Dermis microvascular lymphatic vessel endothelial cell (primary cell): ENCODE results near the gene FRMPD1. TPM values are rescaled to one million over a fixed set of nuclear protein-coding genes. Genes with fewer than 3 reads are reported as not detected.

Source experiments
- DNase-seq, 2 donors: peaks; one replicate each; pipeline versions ENCODE4 v3.0.0 to v3.0.0-alpha.2; 2010; ENCODE audit warnings: low read depth in 2 of 2
- total RNA-seq: library from RNA; depleted of rRNA; stranded (reverse); fragments of >200 nt; gene quantifications from 2 replicates; pipeline ENCODE4 v1.2.1, GENCODE V29; 2014

The FRMPD1 gene
- total RNA-seq, 1 donor from 2014 or later = not detected

DNA sequence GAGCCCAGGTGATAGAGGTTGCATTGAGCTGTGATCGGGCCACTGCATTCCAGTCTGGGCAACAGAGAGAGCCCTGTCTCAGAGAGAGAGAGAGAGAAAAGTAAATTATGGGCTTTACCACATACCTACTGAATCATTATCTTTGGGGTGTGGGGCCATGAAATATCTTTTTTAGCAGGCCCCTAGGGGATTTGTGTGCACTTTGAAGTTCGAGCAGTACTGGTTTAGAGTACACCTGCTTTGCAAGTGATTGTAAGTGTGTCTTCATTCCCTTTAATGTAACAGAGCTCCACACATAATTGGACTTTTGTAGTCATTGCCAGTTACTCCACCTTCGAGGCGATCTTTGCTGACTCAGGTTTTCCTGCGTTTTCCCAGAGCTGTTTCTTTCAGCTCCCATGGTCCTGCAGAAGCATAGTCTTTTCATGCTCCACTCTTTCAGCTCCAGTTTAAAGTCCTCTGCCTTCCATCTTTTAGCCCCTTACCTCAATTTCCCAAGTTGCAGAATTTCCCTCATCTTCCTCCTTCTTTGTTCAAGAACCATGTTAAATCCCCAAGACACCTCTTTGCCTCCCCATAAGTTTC, 24.0 kb upstream of the FRMPD1 start:
- DNase-seq = no peak

DNA sequence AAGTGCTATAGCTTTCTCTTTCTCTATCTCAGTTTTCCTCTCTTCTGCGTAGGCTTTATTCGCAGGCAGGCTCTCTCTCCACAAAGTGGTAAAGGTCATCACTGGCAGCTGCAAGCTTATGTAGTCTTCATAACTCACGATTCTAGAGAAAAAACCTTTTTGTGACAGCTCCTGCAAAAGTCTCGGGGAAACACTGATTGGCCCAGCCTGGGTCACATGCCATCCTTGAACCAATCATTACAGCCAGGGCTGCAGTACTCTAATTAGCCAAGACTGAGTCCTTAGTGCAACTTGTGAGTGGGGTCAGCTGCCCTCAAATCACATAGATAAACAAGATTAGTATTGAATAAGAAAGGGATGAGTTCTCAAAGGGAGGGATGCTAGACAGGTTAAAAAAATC, 18.3 kb upstream of the FRMPD1 start:
- no peak for DNase-seq

DNA sequence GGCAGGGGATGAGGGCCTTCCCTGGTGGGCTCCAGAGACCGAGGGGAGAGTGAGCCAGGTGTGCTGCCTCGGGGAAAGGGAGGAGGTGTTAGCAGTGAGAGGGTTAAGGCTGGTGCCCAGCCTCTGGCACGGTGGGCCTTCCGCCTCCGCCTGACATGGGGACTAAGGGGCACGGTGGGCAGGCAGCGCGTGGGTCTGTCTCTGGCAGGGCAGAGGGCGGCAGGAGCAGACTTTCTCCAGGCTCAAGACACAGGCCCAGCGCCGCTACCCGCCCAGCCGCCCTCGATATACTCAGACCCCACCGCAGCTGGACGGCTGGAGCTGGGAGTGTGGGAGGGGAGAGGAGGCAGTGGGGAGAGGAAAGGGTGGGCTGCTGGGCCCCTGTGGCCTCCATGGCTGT, 14.9 kb upstream of the FRMPD1 start:
- no peak for DNase-seq

DNA sequence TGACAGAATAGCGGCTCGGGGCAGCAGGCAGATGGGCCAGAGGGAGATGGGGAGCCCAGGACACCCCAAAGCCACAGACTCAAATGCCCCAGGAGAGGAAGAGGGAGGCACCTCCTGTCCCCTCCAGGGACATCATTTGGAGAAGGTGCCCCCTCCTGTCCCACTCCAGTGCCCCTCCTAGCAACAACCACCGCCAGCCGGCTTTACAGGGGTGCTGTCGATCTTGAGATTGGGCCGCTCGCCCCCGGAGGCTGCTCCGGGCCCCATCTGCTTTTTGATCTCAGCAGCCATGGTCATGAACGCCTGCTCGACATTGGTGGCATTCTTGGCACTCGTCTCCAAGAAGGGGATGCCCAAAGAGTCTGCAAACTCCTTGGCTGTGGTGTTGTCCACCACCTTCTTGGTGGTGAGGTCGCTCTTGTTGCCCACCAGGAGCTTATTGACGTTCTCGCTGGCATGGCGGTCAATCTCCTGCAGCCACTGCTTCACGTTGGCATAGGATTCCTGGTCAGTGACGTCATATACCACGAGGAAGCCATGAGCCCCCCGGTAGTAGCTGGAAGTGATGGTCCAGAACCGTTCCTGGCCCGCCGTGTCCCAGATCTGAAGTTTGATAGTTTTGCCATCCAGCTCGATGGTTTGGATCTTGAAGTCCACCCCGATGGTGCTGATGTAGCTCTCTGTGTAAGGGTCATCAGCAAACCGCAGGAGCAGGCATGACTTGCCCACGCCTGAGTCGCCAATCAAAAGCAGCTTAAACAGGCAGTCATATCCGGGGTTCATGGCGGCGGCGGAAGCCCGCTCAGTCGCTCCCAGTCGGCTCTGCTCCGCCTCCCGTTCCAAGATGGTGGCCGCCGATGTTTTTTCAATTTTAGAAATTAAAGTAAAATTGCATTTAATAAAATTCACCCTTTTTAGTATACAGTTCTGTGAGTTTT, 14.0 kb upstream of the FRMPD1 start:
- DNase-seq = no peak

DNA sequence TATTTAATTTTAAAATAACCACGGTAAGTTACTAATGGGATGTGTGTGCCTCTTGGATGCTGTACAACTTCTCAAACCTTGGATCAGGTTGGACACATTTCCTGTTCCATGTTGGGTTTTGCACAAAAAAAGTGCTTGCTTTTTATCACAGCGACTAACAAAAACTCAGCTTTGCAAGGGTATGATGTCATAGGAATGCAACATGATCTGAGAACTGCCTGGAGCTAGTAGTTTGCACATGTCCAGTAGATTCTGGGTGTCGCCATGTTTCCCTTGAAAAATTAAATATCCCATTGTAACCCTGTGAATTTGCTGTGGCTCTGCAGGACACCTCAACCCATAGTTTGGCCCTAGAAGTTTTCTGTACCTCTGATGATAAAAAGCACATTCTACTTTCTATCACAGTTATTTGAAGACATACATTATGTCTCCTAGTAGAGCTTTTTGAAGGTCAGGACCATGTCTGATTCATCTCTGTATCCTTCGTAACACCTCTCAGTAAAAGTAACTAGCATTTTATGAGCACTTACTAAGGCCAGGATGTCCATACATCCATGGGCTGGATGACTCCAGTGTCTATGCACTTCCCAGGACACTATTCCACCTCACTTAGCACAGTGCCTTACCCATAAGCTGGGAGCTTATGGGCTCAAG, 11.5 kb upstream of the FRMPD1 start:
- DNase-seq = no peak

DNA sequence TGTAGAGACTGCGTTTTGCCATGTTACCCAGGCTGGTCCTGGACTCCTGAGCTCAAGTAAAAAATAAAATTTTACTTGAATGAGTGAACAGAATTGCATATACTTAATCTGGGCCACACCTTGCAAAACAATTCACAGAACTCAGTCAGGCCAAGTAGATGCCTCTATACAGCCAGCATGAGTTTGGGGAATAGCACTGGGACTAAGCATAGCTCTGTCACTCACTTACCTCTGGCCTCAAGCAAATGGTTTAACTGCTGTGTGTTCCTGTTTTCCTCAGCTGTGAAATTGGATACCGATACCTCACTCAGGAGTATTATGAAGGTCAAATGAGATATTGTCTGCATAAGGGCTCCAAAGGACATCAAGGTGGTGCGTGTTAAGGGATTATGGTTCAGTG, 10.9 kb upstream of the FRMPD1 start:
- no peak for DNase-seq

DNA sequence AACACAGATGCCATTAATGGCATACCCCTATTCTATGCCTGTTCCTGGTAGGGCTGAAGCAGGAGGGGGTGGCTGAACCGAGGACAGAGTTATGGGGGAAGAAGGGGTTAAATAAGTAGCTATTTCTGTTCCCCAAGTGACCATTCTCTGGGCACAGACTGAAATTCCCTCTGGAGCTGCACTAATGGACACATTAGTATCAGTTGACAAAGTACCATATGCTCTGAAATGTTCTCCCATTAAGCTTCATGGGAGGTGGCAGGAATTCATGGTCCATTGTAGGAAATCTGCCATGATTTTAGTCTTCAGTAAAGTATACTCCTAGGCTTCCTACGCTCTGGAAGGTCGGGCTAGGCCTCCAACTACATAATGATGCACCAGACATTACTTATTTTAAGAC, 10.5 kb upstream of the FRMPD1 start:
- DNase-seq = no peak

DNA sequence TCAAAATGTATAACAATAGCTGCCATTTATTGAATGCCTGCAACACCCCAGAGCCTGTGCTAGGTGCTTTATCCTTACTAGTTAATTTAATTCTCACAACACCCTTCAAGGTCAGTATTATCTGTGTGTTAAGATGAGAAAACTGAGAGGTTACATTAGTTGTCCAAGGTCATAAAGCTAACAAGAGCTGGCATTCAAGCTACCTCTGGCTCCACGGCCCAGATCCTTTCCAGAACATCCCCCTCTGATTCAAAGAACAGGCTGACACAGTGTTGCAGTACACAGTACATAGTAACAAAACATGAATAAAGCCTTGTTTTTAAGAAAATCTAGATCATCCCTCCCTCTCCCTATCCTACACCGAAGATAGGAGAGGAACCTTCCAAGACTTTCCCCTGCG, 9.4 kb upstream of the FRMPD1 start:
- DNase-seq = no peak

DNA sequence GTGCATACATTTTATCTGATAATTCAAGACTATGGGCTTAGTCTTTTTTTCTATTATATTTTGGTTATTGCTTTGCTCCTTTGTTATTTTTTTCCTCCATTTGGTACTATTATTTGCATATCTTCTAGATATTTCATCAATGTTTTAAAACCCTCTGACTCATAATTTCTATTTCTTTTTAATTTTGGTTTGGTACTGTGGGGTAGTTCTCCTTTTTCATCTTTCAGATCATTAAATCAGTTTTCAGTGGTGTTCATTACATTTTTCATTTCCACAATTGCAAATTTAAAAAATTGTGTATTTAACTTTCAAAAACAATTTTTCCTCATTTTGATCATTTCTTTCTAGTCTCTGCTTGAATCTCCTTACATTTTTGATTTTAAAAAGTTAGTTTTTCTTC, 7.5 kb upstream of the FRMPD1 start:
- no peak for DNase-seq

DNA sequence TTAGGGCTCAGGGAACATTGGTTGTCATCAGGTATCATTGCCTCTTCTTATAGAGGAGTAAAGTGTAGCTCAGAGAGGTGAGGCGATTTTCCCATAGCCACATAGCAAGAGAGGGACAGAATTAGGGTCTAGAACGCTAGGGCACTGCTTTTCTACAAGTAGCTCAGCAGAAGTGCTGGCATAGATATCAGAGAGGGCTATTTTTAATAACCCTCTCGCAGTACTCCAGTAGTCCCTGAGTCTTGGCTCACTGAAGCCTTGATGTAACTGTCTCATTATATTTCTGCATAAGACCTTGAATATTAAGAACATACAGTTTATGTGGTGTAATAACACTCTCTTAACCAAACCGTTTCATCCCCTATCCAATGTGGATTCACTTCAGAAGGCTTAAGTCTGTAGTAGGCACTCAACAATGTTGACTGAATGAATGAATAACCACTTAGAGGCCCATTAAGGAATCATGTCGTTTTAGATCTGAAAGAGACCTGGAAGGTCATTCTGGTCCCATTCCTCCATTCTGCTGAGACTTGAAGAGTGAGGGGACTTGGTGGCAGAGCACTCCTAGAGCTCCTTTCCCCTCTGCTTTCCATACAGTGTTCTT, 4.7 kb upstream of the FRMPD1 start:
- no peak for DNase-seq

DNA sequence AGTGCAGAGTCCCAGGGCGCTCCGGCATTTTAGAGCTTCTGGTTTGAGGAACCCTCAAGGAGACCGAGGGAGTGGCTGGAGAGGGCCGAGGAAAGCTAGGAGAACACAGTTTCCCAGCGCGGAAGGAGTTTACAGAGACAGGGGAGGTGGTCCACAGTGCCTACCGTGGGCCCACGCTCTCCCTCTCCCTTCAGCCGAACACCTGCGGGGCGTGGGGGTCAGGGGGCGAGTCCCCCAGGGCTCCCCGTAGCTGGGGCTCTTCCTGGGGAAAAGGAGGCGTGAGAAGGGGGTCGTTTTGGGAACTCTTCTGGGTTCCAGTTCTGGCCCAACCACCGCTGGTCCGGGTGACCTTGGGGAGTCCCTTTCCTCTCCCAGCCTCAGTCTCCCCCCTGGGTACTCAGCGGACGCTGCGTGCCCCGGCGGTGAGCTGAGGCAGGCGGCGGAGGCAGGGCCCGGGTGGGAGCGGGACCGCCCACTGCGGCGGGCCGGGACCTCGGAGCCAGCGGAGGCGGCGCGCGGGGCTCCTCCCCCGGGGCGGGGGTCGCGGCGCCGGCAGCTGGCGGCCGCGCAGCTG, 368 bp upstream of the FRMPD1 start:
- DNase-seq = no peak

DNA sequence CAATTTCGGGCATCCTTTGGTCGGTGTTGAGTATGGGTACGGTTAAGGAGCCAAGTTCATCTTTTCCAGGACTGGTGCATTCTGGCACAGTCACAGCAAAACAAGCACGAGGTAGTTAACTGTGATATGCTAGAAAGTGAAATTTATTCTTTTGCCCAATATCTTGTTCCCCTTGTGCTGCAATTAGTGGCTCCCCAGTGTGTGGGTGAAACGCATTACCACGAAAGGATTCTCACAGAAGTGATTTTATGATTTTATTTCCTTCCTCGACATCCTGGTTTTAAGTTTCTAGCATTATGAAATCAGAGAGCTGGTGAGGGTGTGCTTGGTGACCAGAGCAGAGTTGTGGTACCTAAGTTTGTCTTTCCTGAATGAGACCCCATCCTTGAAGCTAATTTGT, 1.5 kb downstream of the FRMPD1 start:
- DNase-seq = no peak

DNA sequence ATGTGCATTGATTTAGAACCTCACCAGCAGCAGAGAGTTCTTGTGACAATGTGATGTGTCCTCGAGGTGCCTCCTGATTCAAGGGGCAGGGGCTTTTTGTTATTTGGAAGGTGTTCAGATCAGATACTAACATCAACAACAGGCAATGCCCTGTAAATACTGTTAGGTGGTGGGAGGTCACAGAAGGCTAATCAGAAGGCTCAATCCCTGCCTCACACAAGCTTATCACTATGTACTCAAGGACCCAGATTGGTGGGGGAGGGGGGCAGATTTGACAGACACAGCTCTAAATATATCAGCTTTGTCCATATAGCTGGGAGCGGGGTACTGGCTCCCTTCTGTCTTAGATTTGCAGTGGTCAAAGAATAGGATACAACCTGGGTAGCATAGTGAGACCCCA, 2.6 kb downstream of the FRMPD1 start:
- DNase-seq = no peak

DNA sequence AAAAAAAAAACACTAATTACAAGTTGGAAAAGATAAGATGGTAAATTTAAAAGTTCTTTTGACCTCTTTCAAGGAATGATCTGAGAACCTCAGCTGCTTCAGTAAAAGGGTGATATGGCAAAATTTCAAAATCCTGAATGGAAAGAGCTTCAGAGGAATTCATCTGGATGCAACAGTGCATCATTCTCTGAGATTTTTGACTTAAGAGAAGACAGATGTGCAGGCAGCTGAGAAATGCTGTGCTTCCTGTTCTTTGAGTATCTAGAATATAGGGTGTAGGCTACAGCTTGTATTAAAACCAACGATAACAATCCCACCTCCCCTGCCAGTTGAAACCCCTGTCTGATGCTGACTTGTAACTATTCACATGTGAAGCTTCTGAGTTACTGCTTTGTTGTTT, 6.2 kb downstream of the FRMPD1 start:
- no peak for DNase-seq

DNA sequence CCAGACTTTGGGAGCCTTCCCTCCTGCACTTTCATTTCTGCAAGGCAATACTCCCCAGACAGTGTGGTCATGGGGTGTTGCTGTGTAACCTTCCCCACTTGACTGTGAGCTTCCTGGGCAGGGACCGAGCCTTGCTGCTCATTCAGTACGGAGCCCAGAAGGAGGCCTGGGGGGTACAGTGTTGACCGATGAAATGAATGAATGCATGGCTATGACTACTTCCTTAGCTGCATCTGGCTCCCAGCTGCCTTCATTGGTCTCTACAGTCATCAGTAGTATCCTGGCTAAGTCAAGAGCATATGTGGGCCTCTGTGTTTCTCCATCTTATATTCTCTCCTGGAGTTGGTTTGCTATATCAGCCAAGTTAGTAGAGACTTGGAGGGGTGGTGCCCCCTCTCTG, 9.9 kb downstream of the FRMPD1 start:
- no peak for DNase-seq

DNA sequence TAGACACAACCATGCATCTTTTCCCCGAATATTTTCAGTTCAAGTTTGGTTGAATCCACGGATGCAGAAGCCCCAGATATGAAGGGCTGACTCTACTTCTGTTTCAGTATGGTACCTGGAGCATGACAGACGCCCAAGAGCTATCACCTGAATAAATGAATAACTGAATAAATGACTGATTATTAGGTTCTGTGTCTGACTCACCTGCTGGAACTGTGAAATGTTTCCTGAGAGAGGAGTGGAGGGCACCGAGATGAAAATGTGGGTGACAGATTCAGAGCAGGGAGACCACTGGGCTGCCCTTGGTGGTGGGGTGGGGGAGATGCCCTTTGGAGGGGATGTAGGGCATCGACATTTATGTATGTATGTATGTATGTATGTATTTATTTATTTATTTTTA, 13.2 kb downstream of the FRMPD1 start:
- no peak for DNase-seq

DNA sequence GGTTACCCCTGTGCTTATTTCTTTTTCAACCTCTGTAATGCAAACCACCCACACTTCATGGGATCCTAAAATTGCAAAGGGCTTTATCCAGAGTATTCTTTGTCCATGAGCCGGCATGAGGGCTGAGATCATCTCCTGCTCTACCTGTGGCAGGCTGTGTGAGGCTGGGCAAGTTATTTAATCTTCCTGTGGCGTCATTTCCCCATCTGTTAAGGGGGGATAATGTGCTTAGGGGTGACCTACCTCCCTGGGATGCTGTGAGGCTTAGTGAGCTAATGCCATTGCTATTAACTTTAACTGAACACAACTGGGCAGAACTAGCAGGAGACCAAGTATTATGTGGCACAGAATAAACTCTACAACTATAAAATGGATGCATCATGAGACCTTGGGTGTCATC, 17.0 kb downstream of the FRMPD1 start:
- no peak for DNase-seq

DNA sequence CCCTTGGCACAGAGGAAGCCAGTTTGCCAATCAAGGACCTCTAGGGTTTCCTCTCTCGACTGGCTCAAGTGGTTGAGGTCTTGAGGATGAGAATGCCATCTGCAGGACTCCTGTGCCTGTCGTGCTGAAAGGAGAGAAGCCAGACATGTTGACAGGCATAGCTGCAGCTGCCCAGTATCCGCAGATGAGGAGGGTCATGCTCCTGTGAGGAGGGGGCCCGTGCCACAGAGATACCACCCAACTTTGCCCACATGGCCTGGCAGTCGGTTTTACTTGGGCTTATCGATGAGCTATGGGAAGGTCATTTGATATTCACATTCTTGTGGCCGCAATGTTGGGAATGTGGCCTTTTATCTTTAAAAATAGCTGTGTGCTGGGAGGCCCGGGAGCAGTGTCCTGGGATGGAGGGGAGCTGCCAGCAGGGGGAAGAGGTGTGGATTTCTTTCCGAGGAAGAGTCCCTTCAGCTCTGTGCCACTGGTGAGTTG, 17.4 kb downstream of the FRMPD1 start:
- no peak for DNase-seq

DNA sequence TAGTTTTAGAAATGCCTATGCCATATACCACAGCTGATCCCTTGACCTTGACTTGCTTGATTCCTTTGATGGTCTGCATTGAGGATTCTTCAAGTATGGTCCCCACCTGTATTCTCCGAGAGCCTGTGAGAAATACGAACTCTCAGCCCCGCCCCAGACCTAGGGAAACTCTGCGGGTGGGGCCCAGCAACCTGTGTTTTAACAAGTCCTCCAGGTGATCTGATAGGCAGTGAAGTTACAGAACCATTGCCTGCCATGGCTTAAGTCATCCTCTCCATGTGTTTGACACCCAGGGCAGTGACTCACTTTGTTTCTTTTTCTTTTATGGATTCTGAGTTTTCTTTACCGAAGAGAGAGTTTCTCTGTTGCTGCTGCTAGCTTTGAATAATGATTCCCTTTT, 18.5 kb downstream of the FRMPD1 start:
- DNase-seq = no peak

DNA sequence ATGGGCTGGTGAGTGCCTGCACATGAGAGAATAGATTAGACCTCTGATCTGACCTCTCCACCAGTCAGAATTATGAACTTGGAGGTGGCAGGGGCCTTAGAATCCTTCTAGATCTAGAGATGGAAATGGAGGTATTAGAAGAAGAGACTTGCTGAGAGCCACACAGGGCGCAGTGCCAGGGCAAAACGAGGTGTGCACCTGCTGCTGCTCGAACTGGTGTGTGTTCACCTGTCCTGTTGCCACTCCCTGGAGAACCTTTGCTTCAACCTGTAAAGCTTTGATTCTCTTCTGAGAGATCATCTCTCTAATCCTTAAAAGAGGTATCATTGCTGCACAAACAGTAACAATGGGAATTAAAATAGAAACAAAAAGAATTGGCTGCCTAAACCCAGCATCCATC, 24.9 kb downstream of the FRMPD1 start:
- DNase-seq = no peak

DNA sequence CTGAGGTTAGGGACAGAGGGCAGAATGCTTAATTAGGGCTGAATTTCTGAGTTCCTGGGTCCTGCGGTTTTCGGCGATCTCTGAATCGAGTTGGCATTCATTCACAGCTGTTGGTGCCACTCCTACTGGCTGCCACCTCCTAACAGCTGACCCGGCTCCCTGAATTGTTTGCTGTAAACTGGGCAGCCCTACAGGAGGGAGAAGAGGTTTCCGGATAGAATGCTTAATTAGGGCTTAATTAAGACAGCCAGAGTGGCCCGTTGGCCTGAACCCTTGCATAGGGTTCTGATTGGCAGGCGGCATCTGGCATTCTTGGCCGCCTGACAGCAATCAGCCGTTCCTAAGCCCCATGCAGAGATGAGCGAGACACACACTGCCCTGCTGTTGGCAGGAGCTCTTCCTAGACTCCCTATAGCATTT, 25.7 kb downstream of the FRMPD1 start:
- DNase-seq = no peak

DNA sequence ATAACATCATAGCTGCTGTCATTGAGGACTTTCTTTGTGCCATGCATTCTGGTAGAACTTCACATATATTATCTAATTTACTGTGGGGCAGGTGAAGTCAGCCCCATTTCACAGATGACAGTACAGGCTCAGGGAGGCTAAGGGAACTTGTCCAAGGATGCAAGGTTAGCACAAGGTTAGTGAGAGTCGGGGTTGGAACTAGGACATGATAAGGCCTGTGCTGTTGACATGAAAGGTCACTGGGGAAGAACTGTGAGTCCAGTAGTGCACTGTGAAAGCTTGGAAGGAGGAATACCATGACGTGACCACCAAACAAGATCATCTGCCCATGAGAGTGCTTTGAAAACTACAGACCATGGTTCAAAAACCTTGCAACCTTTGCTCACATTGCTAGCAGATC, 26.7 kb downstream of the FRMPD1 start:
- DNase-seq = no peak
